GM18511 (cell line): ENCODE data around the gene SGCA.

ENCODE experiments used
- ATAC-seq: cut with Tn5 transposase; IDR thresholded peaks from one replicate; pipeline ENCODE4 v1.9.1; 2021; ENCODE audit warnings: mild to moderate bottlenecking, moderate library complexity; ENCODE audit not compliant: unreplicated experiment

Gene SGCA

GRCh38 chr17:50221266-50221863, 55.6 kb downstream of the SGCA start:
- ATAC-seq: no peak

GRCh38 chr17:50221864-50222545, 56.2 kb downstream of the SGCA start:
- no peak for ATAC-seq

- ATAC-seq: no peak
Observed at GRCh38 chr17:50222922-50223321, 57.1 kb downstream of the SGCA start.
